ENCODE results near the gene ABLIM2. TPM values are rescaled to one million over a fixed set of nuclear protein-coding genes. Genes with fewer than 3 reads are reported as not detected.

Gene ABLIM2
- total and polyA plus RNA-seq, 10 of the 15 experiments (the other 5 are each of a cell fraction or from before 2014, with no cell fraction given): 0.03 to 0.15 (median 0.05) TPM; not detected in 7

DNA sequence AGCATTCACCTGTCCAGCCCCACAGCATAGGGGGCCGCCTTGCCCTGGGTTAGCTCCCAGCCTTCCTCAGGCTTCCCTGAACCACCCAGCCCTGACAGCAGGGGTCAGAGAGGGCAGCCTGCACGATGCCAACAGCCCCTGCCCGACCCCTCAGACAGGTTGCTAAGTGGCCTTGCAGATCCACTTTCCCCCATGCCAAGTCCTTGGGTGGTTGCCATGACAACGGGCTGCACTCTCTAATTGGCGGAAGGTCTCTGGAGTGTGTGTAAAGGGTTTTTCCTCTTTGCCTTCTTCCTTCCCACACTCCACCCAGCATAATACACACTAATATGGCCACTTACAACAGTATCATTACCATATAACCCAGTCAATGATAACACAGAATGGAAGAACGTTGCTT lies 119.3 kb downstream of the ABLIM2 start:
- peak; percentile 77 for TF ChIP-seq BMI1 (IDR thresholded peaks at IDR 0.05; ENCODE audit: borderline replicate concordance)
- no peak for TF ChIP-seq PRDM15 (CRISPR knock-in tag; IDR thresholded peaks at IDR 0.05)
- H3K27me3 ChIP-seq (replicated peaks in 1 of 2; ENCODE audit: control insufficient read depth in 2 of 2, insufficient read depth in 2 of 2, low read length in 1 of 2): no peaks in the 10 kb centered on the region; a peak in 2 of 4 replicates
- H3K36me3 ChIP-seq (ENCODE audit: control insufficient read depth in 2 of 2, insufficient read depth in 2 of 2, low read length in 1 of 2): no peaks in the 10 kb centered on the region
- DNase-seq (ENCODE audit: low read depth, low spot score): no peak
- no peak overlapping the region for H3K4me3 ChIP-seq
- no TSS peak for BruUV-seq (replicated peaks)
- ATAC-seq: no peak
- no peak overlapping the region for H3K4me2 ChIP-seq (ENCODE audit: control insufficient read depth, insufficient read depth)
- WGBS (ENCODE audit: insufficient coverage, insufficient replicate concordance, low lambda C conversion rate, missing lambda C conversion rate): 6% methylated on average over 6 of the region's 6 CpGs
- no peak for FAIRE-seq
- in situ Hi-C loops (cut with MboI) (no loop called here), intact Hi-C loops (cut with micrococcal nuclease; ENCODE audit: unreplicated experiment) (no loop called here)
- ChIA-PET CTCF (no interaction called here), RAD21 (ENCODE audit: unreplicated experiment) (no interaction called here), POLR2A (no interaction called here), SMC1A (ENCODE audit: uncharacterized antibody, unreplicated experiment) (no interaction called here)
- H4K20me1 ChIP-seq (ENCODE audit: control insufficient read depth, insufficient read depth): no peaks in the 10 kb centered on the region
- H3K9me3 ChIP-seq (replicated peaks; ENCODE audit: control insufficient read depth, insufficient read depth, low read length): no peaks in the 10 kb centered on the region
- H3K27ac ChIP-seq (ENCODE audit: control insufficient read depth, insufficient read depth): no peak overlapping the region
- H3K4me1 ChIP-seq (ENCODE audit: control insufficient read depth, insufficient read depth, low read length): peaks cover 4% of the 10 kb centered on the region; the same call in 1 of the 2 replicates
- no peak overlapping the region for H2AFZ ChIP-seq (ENCODE audit: control insufficient read depth, low read depth, low read length)
- H3K79me2 ChIP-seq (ENCODE audit: control insufficient read depth, insufficient read depth, low read length): no peaks in the 10 kb centered on the region
- H3K9ac ChIP-seq (ENCODE audit: control insufficient read depth, insufficient read depth, low read length): no peak overlapping the region

DNA sequence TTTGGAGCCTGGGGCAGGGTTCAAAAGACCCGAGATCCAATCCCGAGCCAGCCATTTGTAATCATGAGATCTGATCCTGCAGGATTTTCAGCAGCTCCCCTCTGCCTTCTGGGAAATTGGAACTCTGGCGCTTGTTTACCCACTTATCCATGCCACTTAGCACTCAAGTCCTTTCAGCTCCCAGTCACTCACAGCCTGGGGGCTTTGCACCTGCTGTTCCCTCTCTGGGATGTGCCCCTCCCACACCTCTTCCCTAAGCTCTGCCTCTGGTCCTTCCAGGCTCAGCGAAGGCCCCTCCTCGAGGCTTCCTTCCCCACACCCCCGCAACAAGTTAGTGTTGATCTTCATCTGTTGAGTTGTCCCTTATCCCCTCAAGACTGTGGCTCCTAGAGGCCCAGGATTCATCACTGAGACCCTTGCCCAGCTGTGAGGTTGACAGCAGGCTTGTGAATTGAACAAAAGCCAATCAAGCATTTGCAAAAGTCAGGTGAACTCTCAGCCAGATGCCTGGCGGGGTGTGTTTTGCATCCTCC lies 119.8 kb downstream of the ABLIM2 start:
- FAIRE-seq (no peak), DNase-seq (ENCODE audit: low read depth, low spot score) (no peak), ATAC-seq (no peak)
- H3K27me3 ChIP-seq (replicated peaks in 1 of 2; ENCODE audit: control insufficient read depth in 2 of 2, insufficient read depth in 2 of 2, low read length in 1 of 2): no peaks in the 10 kb centered on the region; a peak in 2 of 4 replicates
- H3K9ac ChIP-seq (ENCODE audit: control insufficient read depth, insufficient read depth, low read length): no peak overlapping the region
- WGBS (ENCODE audit: insufficient coverage, insufficient replicate concordance, low lambda C conversion rate, missing lambda C conversion rate): 18% methylated on average over 7 of the region's 7 CpGs
- H3K27ac ChIP-seq (ENCODE audit: control insufficient read depth, insufficient read depth): no peak overlapping the region
- CTCF ChIA-PET: no interaction called here
- H3K79me2 ChIP-seq (ENCODE audit: control insufficient read depth, insufficient read depth, low read length): no peaks in the 10 kb centered on the region
- POLR2A ChIA-PET: no interaction called here
- H4K20me1 ChIP-seq (ENCODE audit: control insufficient read depth, insufficient read depth): no peaks in the 10 kb centered on the region
- no peaks in the 10 kb centered on the region for H3K9me3 ChIP-seq (replicated peaks; ENCODE audit: control insufficient read depth, insufficient read depth, low read length)
- intact Hi-C loops (cut with micrococcal nuclease; ENCODE audit: unreplicated experiment): no loop called here
- in situ Hi-C loops (cut with MboI): no loop called here
- no TSS peak for BruUV-seq (replicated peaks)
- no peak for TF ChIP-seq RFX5 (IDR thresholded peaks at IDR 0.05; ENCODE audit: low read depth, low read length)
- TF ChIP-seq NFIC (IDR thresholded peaks at IDR 0.05; ENCODE audit: low read depth, low read length): no peak
- no peak for TF ChIP-seq SIX5 (IDR thresholded peaks at IDR 0.05; ENCODE audit: low read depth, low read length, severe bottlenecking)
- no peak for TF ChIP-seq CBX5 (IDR thresholded peaks at IDR 0.05; ENCODE audit: low read depth)
- no peak for TF ChIP-seq ASH2L (IDR thresholded peaks at IDR 0.05; ENCODE audit: borderline replicate concordance, low read depth)
- TF ChIP-seq, protein P1, sequence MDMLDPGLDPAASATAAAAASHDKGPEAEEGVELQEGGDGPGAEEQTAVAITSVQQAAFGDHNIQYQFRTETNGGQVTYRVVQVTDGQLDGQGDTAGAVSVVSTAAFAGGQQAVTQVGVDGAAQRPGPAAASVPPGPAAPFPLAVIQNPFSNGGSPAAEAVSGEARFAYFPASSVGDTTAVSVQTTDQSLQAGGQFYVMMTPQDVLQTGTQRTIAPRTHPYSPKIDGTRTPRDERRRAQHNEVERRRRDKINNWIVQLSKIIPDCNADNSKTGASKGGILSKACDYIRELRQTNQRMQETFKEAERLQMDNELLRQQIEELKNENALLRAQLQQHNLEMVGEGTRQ (IDR thresholded peaks at IDR 0.05; ENCODE audit: borderline replicate concordance, low read depth, low read length): no peak
- no peak for TF ChIP-seq SUZ12 (IDR thresholded peaks at IDR 0.05; ENCODE audit: unreplicated experiment)
- no peak for TF ChIP-seq NFYB (IDR thresholded peaks at IDR 0.05; ENCODE audit: insufficient read depth, low read depth, low read length)
- no peak for TF ChIP-seq JUND (IDR thresholded peaks at IDR 0.05; ENCODE audit: low read depth, low read length)
- TF ChIP-seq NBN (IDR thresholded peaks at IDR 0.05): no peak
- no peak for TF ChIP-seq SUPT20H (IDR thresholded peaks at IDR 0.05; ENCODE audit: borderline replicate concordance, control insufficient read depth, low read depth, low read length)
- TF ChIP-seq BHLHE40 (IDR thresholded peaks at IDR 0.05; ENCODE audit: borderline replicate concordance in 1 of 2, low read depth in 2 of 2, low read length in 1 of 2): no peak
- peaks cover 4% of the 10 kb centered on the region; the same call in 1 of the 2 replicates for H3K4me1 ChIP-seq (ENCODE audit: control insufficient read depth, insufficient read depth, low read length)
- H3K4me2 ChIP-seq (ENCODE audit: control insufficient read depth, insufficient read depth): no peak overlapping the region
- RAD21 ChIA-PET (ENCODE audit: unreplicated experiment): interaction anchor here (1.2 kb wide), 1 partner anchor 153 kb away, joined by 3 read pairs; no protein-coding TSS in a partner anchor
- no peaks in the 10 kb centered on the region for H3K36me3 ChIP-seq (ENCODE audit: control insufficient read depth in 2 of 2, insufficient read depth in 2 of 2, low read length in 1 of 2)
- H2AFZ ChIP-seq (ENCODE audit: control insufficient read depth, low read depth, low read length): no peak overlapping the region
- SMC1A ChIA-PET (ENCODE audit: uncharacterized antibody, unreplicated experiment): no interaction called here
- no peak overlapping the region for H3K4me3 ChIP-seq
